HepG2 (cell line): Measurements from ENCODE around the gene SLC50A1. TPM values are rescaled to one million over a fixed set of nuclear protein-coding genes. Genes with fewer than 3 reads are reported as not detected.

ENCODE experiments used
- AFF4 ChIP-seq: sonication (generic); formaldehyde crosslinking; IDR thresholded peaks from 2 replicates; pipeline ENCODE4 v1.4.0; 2020; ENCODE audit warnings: missing genetic modification reagents
- HBP1 ChIP-seq: IDR thresholded peaks from 2 replicates; pipeline ENCODE4 v1.6.1; 2016; ENCODE audit warnings: low read depth, control low read depth
- KDM5A ChIP-seq: fragments of 200-600 bp; sonication (generic); IDR thresholded peaks from 2 replicates; pipeline ENCODE4 v1.7.0; 2018; ENCODE audit warnings: antibody characterized with exemption, mild to moderate bottlenecking, low read length, borderline replicate concordance
- NCOA2 ChIP-seq: sonication (generic); formaldehyde crosslinking; IDR thresholded peaks from 2 replicates; pipeline ENCODE4 v1.8.0; 2022; ENCODE audit warnings: inconsistent platforms
- RCOR2 ChIP-seq: IDR thresholded peaks from 2 replicates; pipeline ENCODE4 v1.6.1; 2016; ENCODE audit warnings: missing biosample characterization, missing genetic modification reagents
- RORA ChIP-seq: sonication (generic); formaldehyde crosslinking; IDR thresholded peaks from 2 replicates; pipeline ENCODE4 v1.5.0; 2020; ENCODE audit warnings: mild to moderate bottlenecking, missing genetic modification reagents, moderate library complexity
- SMC3 ChIP-seq: IDR thresholded peaks from 2 replicates; pipeline ENCODE4 v1.6.1; 2011; ENCODE audit warnings: low read length, improper control_type of control experiment
- SNAPC4 ChIP-seq: sonication (generic); formaldehyde crosslinking; IDR thresholded peaks from 2 replicates; pipeline ENCODE4 v1.4.0; 2020; ENCODE audit warnings: mild to moderate bottlenecking, missing genetic modification reagents
- SOX6 ChIP-seq, 2 experiments: fragments of 450-650 bp in 1 of 2; sonication (generic) in 1 of 2; formaldehyde crosslinking in 1 of 2; IDR thresholded peaks; 2 replicates each; pipeline versions ENCODE4 v1.4.0 to v1.6.1; 2017 to 2020; ENCODE audit warnings: antibody characterized with exemption in 1 of 2, mild to moderate bottlenecking in 1 of 2, missing genetic modification reagents in 1 of 2
- SP2 ChIP-seq: sonication (generic); formaldehyde crosslinking; IDR thresholded peaks from 2 replicates; pipeline ENCODE4 v1.5.1; 2020; ENCODE audit warnings: mild to moderate bottlenecking, missing genetic modification reagents
- SUZ12 ChIP-seq: fragments of 150-350 bp; IDR thresholded peaks from 2 replicates; pipeline ENCODE4 v1.6.1; 2014; ENCODE audit warnings: low read depth, low read length
- ZBTB33 ChIP-seq: sonication (generic); formaldehyde crosslinking; IDR thresholded peaks from 2 replicates; pipeline ENCODE4 v1.4.0; 2020; ENCODE audit warnings: missing genetic modification reagents
- ZNF232 ChIP-seq: sonication (generic); formaldehyde crosslinking; IDR thresholded peaks from 2 replicates; pipeline ENCODE4 v1.4.0; 2020; ENCODE audit warnings: missing genetic modification reagents, borderline replicate concordance
- ZNF331 ChIP-seq: sonication (generic); formaldehyde crosslinking; IDR thresholded peaks from 2 replicates; pipeline ENCODE4 v1.4.0; 2020; ENCODE audit warnings: missing genetic modification reagents
- ZNF552 ChIP-seq: sonication (generic); formaldehyde crosslinking; IDR thresholded peaks from 2 replicates; pipeline ENCODE4 v1.9.0; 2022; ENCODE audit warnings: missing genetic modification reagents, mild to moderate bottlenecking, borderline replicate concordance
- ZNF670 ChIP-seq: sonication (generic); formaldehyde crosslinking; IDR thresholded peaks from 2 replicates; pipeline ENCODE4 v1.8.0; 2022; ENCODE audit warnings: mild to moderate bottlenecking, missing genetic modification reagents, borderline replicate concordance
- polyA plus RNA-seq, 8 experiments: library from polyadenylated mRNA; depleted of rRNA in 3 of 8; stranded (reverse) in 7 of 8; unstranded in 1 of 8; fragments of >200 nt; fragmentation: Illumina TruSeq in 4 of 8; extraction: Trizol in 4 of 8; gene quantifications; 2 replicates each; pipeline versions ENCODE4 v1.2.1 to v1.2.3, GENCODE V29; 2011 to 2016; ENCODE audit warnings: low read depth in 4 of 8, missing spikeins in 1 of 8, mixed read lengths in 1 of 8; ENCODE audit not compliant: insufficient read depth in 1 of 8
- total RNA-seq, 5 experiments: library from RNA; depleted of rRNA; stranded (reverse); fragments of >200 nt; fragmentation: Illumina TruSeq; extraction: Trizol; gene quantifications; 2 replicates each; pipeline ENCODE4 v1.2.3, GENCODE V29; 2016; ENCODE audit warnings: low read depth in 1 of 5

The SLC50A1 gene
- total and polyA plus RNA-seq, 2 of the 13 experiments (the other 11 are each of a cell fraction or from before 2014, with no cell fraction given): 22.5 to 46.8 TPM

GRCh38 chr1:155176544-155177071, 41.0 kb downstream of the SLC50A1 start (continued):
- TF ChIP-seq AFF4 (CRISPR knock-in tag) (no peak), RORA (no peak), ZNF331 (CRISPR knock-in tag) (no peak; the same call in 1 of the 2 replicates), ZBTB33 (CRISPR knock-in tag) (0 out of 2 replicates have a peak, but pooled peaks have one; percentile 18), ZNF670 (CRISPR knock-in tag) (no peak), ZNF232 (CRISPR knock-in tag) (no peak), NCOA2 (CRISPR knock-in tag) (no peak), SMC3 (peak; percentile 58; the same call in 1 of the 2 replicates), RCOR2 (no peak), HBP1 (0 out of 2 replicates have a peak, but pooled peaks have one; percentile 34), SOX6 (IDR thresholded peaks at IDR 0.05) (no peak), SOX6 (CRISPR knock-in tag; IDR thresholded peaks at IDR 0.05) (no peak), SNAPC4 (CRISPR knock-in tag) (no peak), ZNF552 (CRISPR knock-in tag) (no peak), KDM5A (no peak), SUZ12 (no peak), SP2 (no peak)
